Liver (tissue), 3 donors: ENCODE data around the gene KIF3C.

Experiments used
- HNF4A ChIP-seq, 2 donors: conservative IDR thresholded peaks; 2 replicates each; pipeline ENCODE4 v1.6.1; 2016; ENCODE audit warnings: antibody characterized with exemption in 2 of 2, mild to moderate bottlenecking in 2 of 2
- JUND ChIP-seq, 2 donors: IDR thresholded peaks; 2 replicates each; pipeline ENCODE4 v1.6.1; 2016; ENCODE audit warnings: antibody characterized with exemption in 2 of 2
- RAD21 ChIP-seq, 2 donors: IDR thresholded peaks; 2 replicates each; pipeline ENCODE4 v1.6.1; 2016; ENCODE audit warnings: antibody characterized with exemption in 2 of 2, mild to moderate bottlenecking in 2 of 2
- TF ChIP-seq, protein P1 (sequence below): fragments of 150-350 bp; IDR thresholded peaks from 2 replicates; pipeline ENCODE4 v1.5.1; 2017; ENCODE audit warnings: improper control_type of control experiment, low read depth, low read length; ENCODE audit not compliant: missing input control
- TF ChIP-seq, protein P2 (sequence below): IDR thresholded peaks from 2 replicates; pipeline ENCODE4 v1.6.1; 2016; ENCODE audit warnings: antibody characterized with exemption, mild to moderate bottlenecking
- donor health status: healthy.
- donor health status: healthy.

DNA sequence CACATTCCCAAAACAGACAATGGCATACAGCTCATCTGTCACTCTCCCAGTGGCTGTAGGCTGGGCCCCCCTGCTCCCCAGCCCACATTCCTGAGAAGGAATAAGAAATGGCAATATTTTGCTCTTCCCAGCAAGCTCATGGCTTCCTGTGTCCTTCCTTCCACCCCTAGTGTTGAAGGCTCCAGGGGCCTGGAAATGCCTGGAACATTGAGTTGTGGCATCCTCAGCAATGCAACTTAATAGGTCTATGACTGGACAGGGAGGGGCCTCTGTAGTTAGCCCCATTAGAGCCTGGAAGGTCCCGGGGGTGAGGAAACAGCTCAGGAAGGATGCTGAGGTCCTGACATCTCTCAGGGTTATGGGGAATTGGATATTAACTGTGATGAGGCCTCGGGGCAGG is 3.3 kb downstream of the KIF3C start:
- TF ChIP-seq, protein P1, sequence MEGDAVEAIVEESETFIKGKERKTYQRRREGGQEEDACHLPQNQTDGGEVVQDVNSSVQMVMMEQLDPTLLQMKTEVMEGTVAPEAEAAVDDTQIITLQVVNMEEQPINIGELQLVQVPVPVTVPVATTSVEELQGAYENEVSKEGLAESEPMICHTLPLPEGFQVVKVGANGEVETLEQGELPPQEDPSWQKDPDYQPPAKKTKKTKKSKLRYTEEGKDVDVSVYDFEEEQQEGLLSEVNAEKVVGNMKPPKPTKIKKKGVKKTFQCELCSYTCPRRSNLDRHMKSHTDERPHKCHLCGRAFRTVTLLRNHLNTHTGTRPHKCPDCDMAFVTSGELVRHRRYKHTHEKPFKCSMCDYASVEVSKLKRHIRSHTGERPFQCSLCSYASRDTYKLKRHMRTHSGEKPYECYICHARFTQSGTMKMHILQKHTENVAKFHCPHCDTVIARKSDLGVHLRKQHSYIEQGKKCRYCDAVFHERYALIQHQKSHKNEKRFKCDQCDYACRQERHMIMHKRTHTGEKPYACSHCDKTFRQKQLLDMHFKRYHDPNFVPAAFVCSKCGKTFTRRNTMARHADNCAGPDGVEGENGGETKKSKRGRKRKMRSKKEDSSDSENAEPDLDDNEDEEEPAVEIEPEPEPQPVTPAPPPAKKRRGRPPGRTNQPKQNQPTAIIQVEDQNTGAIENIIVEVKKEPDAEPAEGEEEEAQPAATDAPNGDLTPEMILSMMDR: no peak
- TF ChIP-seq, protein P2, sequence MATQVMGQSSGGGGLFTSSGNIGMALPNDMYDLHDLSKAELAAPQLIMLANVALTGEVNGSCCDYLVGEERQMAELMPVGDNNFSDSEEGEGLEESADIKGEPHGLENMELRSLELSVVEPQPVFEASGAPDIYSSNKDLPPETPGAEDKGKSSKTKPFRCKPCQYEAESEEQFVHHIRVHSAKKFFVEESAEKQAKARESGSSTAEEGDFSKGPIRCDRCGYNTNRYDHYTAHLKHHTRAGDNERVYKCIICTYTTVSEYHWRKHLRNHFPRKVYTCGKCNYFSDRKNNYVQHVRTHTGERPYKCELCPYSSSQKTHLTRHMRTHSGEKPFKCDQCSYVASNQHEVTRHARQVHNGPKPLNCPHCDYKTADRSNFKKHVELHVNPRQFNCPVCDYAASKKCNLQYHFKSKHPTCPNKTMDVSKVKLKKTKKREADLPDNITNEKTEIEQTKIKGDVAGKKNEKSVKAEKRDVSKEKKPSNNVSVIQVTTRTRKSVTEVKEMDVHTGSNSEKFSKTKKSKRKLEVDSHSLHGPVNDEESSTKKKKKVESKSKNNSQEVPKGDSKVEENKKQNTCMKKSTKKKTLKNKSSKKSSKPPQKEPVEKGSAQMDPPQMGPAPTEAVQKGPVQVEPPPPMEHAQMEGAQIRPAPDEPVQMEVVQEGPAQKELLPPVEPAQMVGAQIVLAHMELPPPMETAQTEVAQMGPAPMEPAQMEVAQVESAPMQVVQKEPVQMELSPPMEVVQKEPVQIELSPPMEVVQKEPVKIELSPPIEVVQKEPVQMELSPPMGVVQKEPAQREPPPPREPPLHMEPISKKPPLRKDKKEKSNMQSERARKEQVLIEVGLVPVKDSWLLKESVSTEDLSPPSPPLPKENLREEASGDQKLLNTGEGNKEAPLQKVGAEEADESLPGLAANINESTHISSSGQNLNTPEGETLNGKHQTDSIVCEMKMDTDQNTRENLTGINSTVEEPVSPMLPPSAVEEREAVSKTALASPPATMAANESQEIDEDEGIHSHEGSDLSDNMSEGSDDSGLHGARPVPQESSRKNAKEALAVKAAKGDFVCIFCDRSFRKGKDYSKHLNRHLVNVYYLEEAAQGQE: no peak
- TF ChIP-seq HNF4A (conservative IDR thresholded peaks at IDR 0.05) (no peak), RAD21 (IDR thresholded peaks at IDR 0.05) (no peak), JUND (IDR thresholded peaks at IDR 0.05) (no peak)
